HUES64 (cell line): ENCODE results near the gene PTPRF.

ENCODE experiments used
- H3K27ac ChIP-seq: 2 replicates; pipeline ENCODE4 v1.7.0; 2013; ENCODE audit warnings: low read depth, low read length, inconsistent platforms
- H3K27me3 ChIP-seq: 2 replicates; pipeline ENCODE4 v1.6.1; 2013; ENCODE audit warnings: mild to moderate bottlenecking, low read length; ENCODE audit not compliant: insufficient read depth
- H3K36me3 ChIP-seq: 2 replicates; pipeline ENCODE4 v1.6.1; 2013; ENCODE audit warnings: mild to moderate bottlenecking, low read length; ENCODE audit not compliant: insufficient read depth
- H3K4me1 ChIP-seq: 2 replicates; pipeline ENCODE4 v1.6.1; 2013; ENCODE audit warnings: mild to moderate bottlenecking, low read length, moderate library complexity; ENCODE audit not compliant: insufficient read depth
- H3K4me3 ChIP-seq: 2 replicates; pipeline ENCODE4 v1.5.1; 2013; ENCODE audit warnings: mild to moderate bottlenecking, low read length, moderate library complexity
- H3K9ac ChIP-seq: 2 replicates; pipeline ENCODE4 v1.6.1; 2013; ENCODE audit warnings: mild to moderate bottlenecking, low read depth, low read length
- H3K9me3 ChIP-seq: 2 replicates; pipeline ENCODE4 v1.6.1; 2013; ENCODE audit warnings: low read depth, low read length; ENCODE audit not compliant: insufficient read depth
- WGBS: fragments of 150-250, 120-280 bp; methylation state at CpG from one replicate; pipeline ENCODE4 v1.1.7; 2013; ENCODE audit warnings: missing lambda C conversion rate; 5-methylcytosine and 5-hydroxymethylcytosine counted together

PTPRF gene

GRCh38 chr1:43586136-43586731 lies 55.6 kb downstream of the PTPRF start:
- H3K36me3 ChIP-seq, result peaks cover 53% of the 10 kb centered on the region
- H3K27ac ChIP-seq, result no peak overlapping the region
- no peak overlapping the region for H3K4me3 ChIP-seq
- no peaks in the 10 kb centered on the region for H3K9me3 ChIP-seq
- H3K9ac ChIP-seq, result no peak overlapping the region
- 92% methylated on average over 6 of the region's 6 CpGs for WGBS
- no peaks in the 10 kb centered on the region for H3K4me1 ChIP-seq
- H3K27me3 ChIP-seq, result no peaks in the 10 kb centered on the region

- H3K27ac ChIP-seq, result no peak overlapping the region
- H3K27me3 ChIP-seq, result no peaks in the 10 kb centered on the region
- peaks cover 59% of the 10 kb centered on the region for H3K36me3 ChIP-seq
- H3K4me3 ChIP-seq, result no peak overlapping the region
- 94% methylated on average over 2 of the region's 2 CpGs for WGBS
- H3K4me1 ChIP-seq, result no peaks in the 10 kb centered on the region
- H3K9me3 ChIP-seq, result no peaks in the 10 kb centered on the region
- no peak overlapping the region for H3K9ac ChIP-seq
Observed at GRCh38 chr1:43587001-43587400, 56.3 kb downstream of the PTPRF start.

- peaks cover 65% of the 10 kb centered on the region for H3K36me3 ChIP-seq
- H3K4me3 ChIP-seq, result no peak overlapping the region
- WGBS, result 93% methylated on average over 9 of the region's 9 CpGs
- no peaks in the 10 kb centered on the region for H3K27me3 ChIP-seq
- no peaks in the 10 kb centered on the region for H3K4me1 ChIP-seq
- no peak overlapping the region for H3K27ac ChIP-seq
- no peak overlapping the region for H3K9ac ChIP-seq
- H3K9me3 ChIP-seq, result no peaks in the 10 kb centered on the region
Observed at GRCh38 chr1:43587594-43587993, 56.9 kb downstream of the PTPRF start.

- Histone ChIP-seq H3K27me3 (no peaks in the 10 kb centered on the region), H3K4me3 (no peak overlapping the region), H3K27ac (no peak overlapping the region), H3K36me3 (peaks cover 65% of the 10 kb centered on the region), H3K4me1 (no peaks in the 10 kb centered on the region), H3K9ac (no peak overlapping the region), H3K9me3 (no peaks in the 10 kb centered on the region)
- 94% methylated on average over 18 of the region's 18 CpGs for WGBS
Observed at GRCh38 chr1:43588592-43588991, 57.9 kb downstream of the PTPRF start.

- Histone ChIP-seq H3K9me3 (no peaks in the 10 kb centered on the region), H3K36me3 (peaks cover 56% of the 10 kb centered on the region)
- WGBS, result 51% methylated on average over 1 of the region's 1 CpG
Observed at GRCh38 chr1:43590388-43590925, 59.8 kb downstream of the PTPRF start.

GRCh38 chr1:43591181-43591580 lies 60.5 kb downstream of the PTPRF start:
- H3K36me3 ChIP-seq, result peaks cover 51% of the 10 kb centered on the region
- H3K4me3 ChIP-seq, result no peak overlapping the region
- WGBS, result 98% methylated on average over 39 of the region's 39 CpGs
- no peaks in the 10 kb centered on the region for H3K4me1 ChIP-seq
- no peaks in the 10 kb centered on the region for H3K27me3 ChIP-seq
- no peak overlapping the region for H3K27ac ChIP-seq
- no peaks in the 10 kb centered on the region for H3K9me3 ChIP-seq
- no peak overlapping the region for H3K9ac ChIP-seq

More at GRCh38 chr1:43590388-43590925, 59.8 kb downstream of the PTPRF start:
- H3K4me3 ChIP-seq, result no peak overlapping the region
- H3K27me3 ChIP-seq, result no peaks in the 10 kb centered on the region
- H3K4me1 ChIP-seq, result no peaks in the 10 kb centered on the region
- H3K9ac ChIP-seq, result no peak overlapping the region
- H3K27ac ChIP-seq, result no peak overlapping the region

- Histone ChIP-seq H3K9me3 (no peaks in the 10 kb centered on the region), H3K9ac (no peak overlapping the region), H3K4me1 (no peaks in the 10 kb centered on the region), H3K4me3 (no peak overlapping the region), H3K27me3 (no peaks in the 10 kb centered on the region), H3K36me3 (peaks cover 58% of the 10 kb centered on the region), H3K27ac (no peak overlapping the region)
- 97% methylated on average over 11 of the region's 11 CpGs for WGBS
Observed at GRCh38 chr1:43592051-43592665, 61.5 kb downstream of the PTPRF start.

- H3K36me3 ChIP-seq, result peaks cover 65% of the 10 kb centered on the region
Observed at GRCh38 chr1:43592974-43593683, 62.4 kb downstream of the PTPRF start.

GRCh38 chr1:43596579-43596978 lies 65.9 kb downstream of the PTPRF start:
- no peaks in the 10 kb centered on the region for H3K27me3 ChIP-seq
- no peak overlapping the region for H3K9ac ChIP-seq
- H3K27ac ChIP-seq, result no peak overlapping the region
- H3K4me3 ChIP-seq, result no peak overlapping the region
- no peaks in the 10 kb centered on the region for H3K9me3 ChIP-seq
- 94% methylated on average over 8 of the region's 8 CpGs for WGBS
- no peaks in the 10 kb centered on the region for H3K4me1 ChIP-seq
- peaks cover 67% of the 10 kb centered on the region for H3K36me3 ChIP-seq

More at GRCh38 chr1:43592974-43593683, 62.4 kb downstream of the PTPRF start:
- Histone ChIP-seq H3K27ac (no peak overlapping the region), H3K27me3 (no peaks in the 10 kb centered on the region), H3K4me1 (no peaks in the 10 kb centered on the region), H3K9me3 (no peaks in the 10 kb centered on the region), H3K4me3 (no peak overlapping the region), H3K9ac (no peak overlapping the region)
- WGBS, result 92% methylated on average over 16 of the region's 16 CpGs

- Histone ChIP-seq H3K4me3 (no peak overlapping the region), H3K4me1 (no peaks in the 10 kb centered on the region), H3K36me3 (peaks cover 65% of the 10 kb centered on the region), H3K9me3 (no peaks in the 10 kb centered on the region), H3K27me3 (no peaks in the 10 kb centered on the region), H3K9ac (no peak overlapping the region), H3K27ac (no peak overlapping the region)
- WGBS, result 92% methylated on average over 5 of the region's 5 CpGs
Observed at GRCh38 chr1:43597028-43597427, 66.3 kb downstream of the PTPRF start.

- Histone ChIP-seq H3K27me3 (no peaks in the 10 kb centered on the region), H3K9me3 (no peaks in the 10 kb centered on the region), H3K36me3 (peaks cover 58% of the 10 kb centered on the region), H3K27ac (no peak overlapping the region), H3K4me3 (no peak overlapping the region), H3K4me1 (no peaks in the 10 kb centered on the region), H3K9ac (no peak overlapping the region)
- 98% methylated on average over 31 of the region's 31 CpGs for WGBS
Observed at GRCh38 chr1:43597721-43598120, 67.0 kb downstream of the PTPRF start.
